Ishikawa (cell line): Measurements from ENCODE around the gene FLT3LG.

ENCODE experiments used
- CEBPB ChIP-seq: IDR thresholded peaks from 2 replicates; pipeline ENCODE4 v1.6.1; 2012
- CREB1 ChIP-seq: IDR thresholded peaks from 2 replicates; pipeline ENCODE4 v1.6.1; 2012; ENCODE audit warnings: low read depth
- EGR1 ChIP-seq: IDR thresholded peaks from 2 replicates; pipeline ENCODE4 v1.6.1; 2012
- EP300 ChIP-seq: IDR thresholded peaks from 2 replicates; pipeline ENCODE4 v1.6.1; 2012; ENCODE audit warnings: borderline replicate concordance
- FOXM1 ChIP-seq: IDR thresholded peaks from 2 replicates; pipeline ENCODE4 v1.6.1; 2012; ENCODE audit warnings: low read depth, borderline replicate concordance
- NFIC ChIP-seq: IDR thresholded peaks from 2 replicates; pipeline ENCODE4 v1.6.1; 2012
- RAD21 ChIP-seq: IDR thresholded peaks from 2 replicates; pipeline ENCODE4 v1.6.1; 2012; ENCODE audit warnings: low read depth
- TAF1 ChIP-seq: IDR thresholded peaks from 2 replicates; pipeline ENCODE4 v1.6.1; 2012; ENCODE audit warnings: low read depth, mild to moderate bottlenecking
- TCF12 ChIP-seq: IDR thresholded peaks from 2 replicates; pipeline ENCODE4 v1.6.1; 2012; ENCODE audit warnings: low read depth
- TEAD4 ChIP-seq: IDR thresholded peaks from 2 replicates; pipeline ENCODE4 v1.6.1; 2012
- YY1 ChIP-seq: IDR thresholded peaks from 2 replicates; pipeline ENCODE4 v1.6.1; 2012; ENCODE audit warnings: low read depth
- ZBTB7A ChIP-seq: IDR thresholded peaks from 2 replicates; pipeline ENCODE4 v1.6.1; 2012; ENCODE audit warnings: low read depth
- TF ChIP-seq, protein P1 (sequence below): IDR thresholded peaks from 2 replicates; pipeline ENCODE4 v1.6.1; 2012
- TF ChIP-seq, protein P2 (sequence below): IDR thresholded peaks from 2 replicates; pipeline ENCODE4 v1.6.1; 2012
- TF ChIP-seq, protein P3 (sequence below): IDR thresholded peaks from 2 replicates; pipeline ENCODE4 v1.6.1; 2012; ENCODE audit warnings: low read depth, mild to moderate bottlenecking

Gene FLT3LG

DNA sequence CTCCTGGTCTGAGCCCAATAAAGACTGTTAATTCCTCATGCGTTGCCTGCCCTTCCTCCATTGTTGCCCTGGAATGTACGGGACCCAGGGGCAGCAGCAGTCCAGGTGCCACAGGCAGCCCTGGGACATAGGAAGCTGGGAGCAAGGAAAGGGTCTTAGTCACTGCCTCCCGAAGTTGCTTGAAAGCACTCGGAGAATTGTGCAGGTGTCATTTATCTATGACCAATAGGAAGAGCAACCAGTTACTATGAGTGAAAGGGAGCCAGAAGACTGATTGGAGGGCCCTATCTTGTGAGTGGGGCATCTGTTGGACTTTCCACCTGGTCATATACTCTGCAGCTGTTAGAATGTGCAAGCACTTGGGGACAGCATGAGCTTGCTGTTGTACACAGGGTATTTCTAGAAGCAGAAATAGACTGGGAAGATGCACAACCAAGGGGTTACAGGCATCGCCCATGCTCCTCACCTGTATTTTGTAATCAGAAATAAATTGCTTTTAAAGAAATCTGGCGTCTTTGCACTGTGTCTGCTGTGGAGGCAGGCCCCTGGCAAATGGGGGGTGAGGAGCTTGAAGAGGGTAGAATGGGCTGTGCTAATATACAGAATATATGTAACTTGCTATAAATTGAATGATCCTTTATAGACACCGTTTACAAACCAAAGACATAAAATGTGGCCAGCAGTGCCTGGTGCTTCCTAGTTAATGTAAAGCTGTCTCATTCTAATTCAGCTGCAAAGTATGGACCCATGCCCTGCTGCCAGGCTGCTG lies 18.0 kb downstream of the FLT3LG start:
- TF ChIP-seq TCF12 (no peak), RAD21 (no peak), ZBTB7A (no peak), NFIC (no peak), TAF1 (no peak), CEBPB (no peak), TEAD4 (no peak), EGR1 (no peak), FOXM1 (no peak), CREB1 (no peak), EP300 (no peak)
- TF ChIP-seq, protein P1, sequence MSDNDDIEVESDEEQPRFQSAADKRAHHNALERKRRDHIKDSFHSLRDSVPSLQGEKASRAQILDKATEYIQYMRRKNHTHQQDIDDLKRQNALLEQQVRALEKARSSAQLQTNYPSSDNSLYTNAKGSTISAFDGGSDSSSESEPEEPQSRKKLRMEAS: no peak
- TF ChIP-seq, protein P2, sequence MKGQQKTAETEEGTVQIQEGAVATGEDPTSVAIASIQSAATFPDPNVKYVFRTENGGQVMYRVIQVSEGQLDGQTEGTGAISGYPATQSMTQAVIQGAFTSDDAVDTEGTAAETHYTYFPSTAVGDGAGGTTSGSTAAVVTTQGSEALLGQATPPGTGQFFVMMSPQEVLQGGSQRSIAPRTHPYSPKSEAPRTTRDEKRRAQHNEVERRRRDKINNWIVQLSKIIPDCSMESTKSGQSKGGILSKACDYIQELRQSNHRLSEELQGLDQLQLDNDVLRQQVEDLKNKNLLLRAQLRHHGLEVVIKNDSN: no peak

DNA sequence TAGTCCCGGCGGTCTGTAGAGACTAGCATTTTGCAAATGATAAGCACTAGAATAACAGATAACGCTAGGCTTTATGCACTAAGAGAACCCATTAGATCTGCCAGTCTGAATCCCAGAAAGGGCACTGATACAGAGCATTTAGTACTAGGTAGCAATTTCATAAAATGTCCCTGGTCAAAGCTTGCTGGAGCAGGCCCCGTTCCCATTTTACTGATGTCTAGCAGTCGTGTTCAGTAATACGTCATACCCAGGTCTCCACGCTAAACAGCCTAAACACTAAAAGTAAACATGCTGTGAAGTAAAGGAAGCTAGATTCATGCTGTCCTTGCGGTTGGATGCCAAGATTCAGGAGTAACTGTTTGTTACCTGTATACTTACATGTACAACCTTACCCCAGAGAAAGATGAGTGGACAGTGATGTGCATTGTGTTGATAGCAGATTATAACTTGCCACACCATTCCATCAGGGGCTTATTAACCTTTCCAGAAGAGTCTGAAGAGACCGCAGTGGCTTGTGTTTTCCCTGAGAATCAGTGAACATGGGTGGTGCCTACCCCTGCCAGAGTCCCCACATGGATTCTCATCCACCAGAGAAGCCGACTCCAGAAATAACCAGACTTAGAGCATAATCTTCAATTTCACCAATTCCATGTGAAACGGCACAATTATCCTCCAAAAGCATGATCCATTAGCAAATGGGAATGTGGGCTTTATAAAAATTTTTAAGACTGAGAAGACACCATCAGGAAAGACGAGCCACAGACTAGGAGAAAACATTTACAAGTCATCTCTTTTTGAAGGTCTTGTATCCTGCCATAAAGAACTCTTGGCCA lies 18.8 kb downstream of the FLT3LG start:
- no peak for TF ChIP-seq EGR1
- TF ChIP-seq TEAD4: no peak
- TF ChIP-seq CEBPB: no peak
- TF ChIP-seq, protein P3, sequence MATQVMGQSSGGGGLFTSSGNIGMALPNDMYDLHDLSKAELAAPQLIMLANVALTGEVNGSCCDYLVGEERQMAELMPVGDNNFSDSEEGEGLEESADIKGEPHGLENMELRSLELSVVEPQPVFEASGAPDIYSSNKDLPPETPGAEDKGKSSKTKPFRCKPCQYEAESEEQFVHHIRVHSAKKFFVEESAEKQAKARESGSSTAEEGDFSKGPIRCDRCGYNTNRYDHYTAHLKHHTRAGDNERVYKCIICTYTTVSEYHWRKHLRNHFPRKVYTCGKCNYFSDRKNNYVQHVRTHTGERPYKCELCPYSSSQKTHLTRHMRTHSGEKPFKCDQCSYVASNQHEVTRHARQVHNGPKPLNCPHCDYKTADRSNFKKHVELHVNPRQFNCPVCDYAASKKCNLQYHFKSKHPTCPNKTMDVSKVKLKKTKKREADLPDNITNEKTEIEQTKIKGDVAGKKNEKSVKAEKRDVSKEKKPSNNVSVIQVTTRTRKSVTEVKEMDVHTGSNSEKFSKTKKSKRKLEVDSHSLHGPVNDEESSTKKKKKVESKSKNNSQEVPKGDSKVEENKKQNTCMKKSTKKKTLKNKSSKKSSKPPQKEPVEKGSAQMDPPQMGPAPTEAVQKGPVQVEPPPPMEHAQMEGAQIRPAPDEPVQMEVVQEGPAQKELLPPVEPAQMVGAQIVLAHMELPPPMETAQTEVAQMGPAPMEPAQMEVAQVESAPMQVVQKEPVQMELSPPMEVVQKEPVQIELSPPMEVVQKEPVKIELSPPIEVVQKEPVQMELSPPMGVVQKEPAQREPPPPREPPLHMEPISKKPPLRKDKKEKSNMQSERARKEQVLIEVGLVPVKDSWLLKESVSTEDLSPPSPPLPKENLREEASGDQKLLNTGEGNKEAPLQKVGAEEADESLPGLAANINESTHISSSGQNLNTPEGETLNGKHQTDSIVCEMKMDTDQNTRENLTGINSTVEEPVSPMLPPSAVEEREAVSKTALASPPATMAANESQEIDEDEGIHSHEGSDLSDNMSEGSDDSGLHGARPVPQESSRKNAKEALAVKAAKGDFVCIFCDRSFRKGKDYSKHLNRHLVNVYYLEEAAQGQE: no peak
- TF ChIP-seq, protein P2: no peak
- 0 out of 2 replicates have a peak, but pooled peaks have one; percentile 6 for TF ChIP-seq EP300
- TF ChIP-seq FOXM1: no peak
- TF ChIP-seq RAD21: no peak
- TF ChIP-seq TCF12: no peak
- TF ChIP-seq NFIC: peak; percentile 23; the same call in 1 of the 2 replicates
- TF ChIP-seq TAF1: no peak
- TF ChIP-seq, protein P1: no peak
- no peak for TF ChIP-seq YY1
- TF ChIP-seq CREB1: no peak
- no peak for TF ChIP-seq ZBTB7A

DNA sequence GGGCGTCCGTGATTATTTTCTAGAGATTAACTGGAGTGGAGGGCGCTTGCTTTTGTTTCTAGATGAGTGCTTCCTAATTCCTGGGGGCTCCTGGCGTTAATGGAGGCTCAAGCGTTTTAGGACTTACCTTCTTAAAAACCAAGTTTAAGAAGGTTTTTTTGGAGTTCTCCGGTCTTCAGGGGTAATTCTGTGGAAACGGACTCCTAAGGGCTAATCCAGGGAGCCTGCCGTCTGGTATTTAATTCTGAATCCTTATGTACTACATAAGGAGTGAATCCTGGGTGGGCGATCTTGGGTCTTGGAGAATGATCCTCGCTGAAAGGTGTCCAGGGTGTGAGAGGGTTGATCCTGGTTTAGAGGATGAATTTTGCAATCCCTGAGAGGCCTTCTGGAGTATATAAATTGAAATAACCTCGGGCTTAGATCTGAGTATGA lies 22.6 kb downstream of the FLT3LG start:
- TF ChIP-seq RAD21 (no peak), NFIC (no peak), EP300 (no peak), TEAD4 (no peak), CREB1 (no peak), TAF1 (no peak), YY1 (no peak), ZBTB7A (no peak), CEBPB (no peak), TCF12 (no peak; the same call in 1 of the 2 replicates), FOXM1 (no peak), EGR1 (no peak)
- TF ChIP-seq, protein P2: no peak
- TF ChIP-seq, protein P1: no peak
- TF ChIP-seq, protein P3: no peak

DNA sequence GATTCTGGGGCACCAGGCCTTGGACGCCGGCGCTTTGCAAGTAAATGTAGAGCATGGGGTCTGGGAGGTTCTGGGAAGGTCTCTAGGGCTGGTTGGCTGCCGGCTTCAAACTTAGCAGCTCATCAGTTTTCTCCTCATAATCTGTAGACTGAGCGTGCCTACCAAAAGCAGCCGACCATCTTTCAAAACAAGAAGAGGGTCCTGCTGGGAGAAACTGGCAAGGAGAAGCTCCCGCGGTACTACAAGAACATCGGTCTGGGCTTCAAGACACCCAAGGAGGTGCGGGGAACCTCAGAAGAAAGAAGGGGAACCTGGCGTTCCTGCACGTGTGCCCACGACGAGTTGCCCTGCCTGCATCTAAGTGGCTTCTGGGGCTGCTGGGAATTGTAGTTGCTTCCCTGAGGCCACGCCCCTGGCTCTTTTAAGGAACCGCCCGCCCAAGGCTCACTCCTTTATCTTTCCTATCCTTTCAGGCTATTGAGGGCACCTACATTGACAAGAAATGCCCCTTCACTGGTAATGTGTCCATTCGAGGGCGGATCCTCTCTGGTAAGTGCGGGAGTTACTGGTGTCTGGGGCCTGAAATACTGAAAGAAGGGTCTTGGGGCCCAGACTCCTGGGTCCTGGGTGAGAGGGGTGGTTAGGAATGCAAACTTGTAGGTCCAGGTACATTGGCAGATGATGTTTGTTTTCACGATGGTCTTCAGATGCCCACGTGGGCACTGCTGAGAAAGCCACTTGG lies 23.2 kb downstream of the FLT3LG start:
- TF ChIP-seq, protein P1: peak; percentile 74
- TF ChIP-seq CREB1: no peak
- TF ChIP-seq, protein P3: no peak
- no peak for TF ChIP-seq TEAD4
- no peak for TF ChIP-seq ZBTB7A
- TF ChIP-seq TCF12: no peak
- TF ChIP-seq RAD21: no peak
- TF ChIP-seq, protein P2: peak; percentile 51; the same call in 1 of the 2 replicates
- no peak for TF ChIP-seq YY1
- no peak for TF ChIP-seq EGR1
